Breast epithelium (tissue), 4 donors: Measurements from ENCODE around the gene DPEP1. TPM values are rescaled to one million over a fixed set of nuclear protein-coding genes. Genes with fewer than 3 reads are reported as not detected.

Experiments
- DNase-seq, 2 donors: peaks; one replicate each; pipeline ENCODE4 v3.0.0-alpha.2; 2019; ENCODE audit warnings: low spot score in 2 of 2
- H3K27ac ChIP-seq, 2 donors: fragments of 200-600 bp; sonication (generic) in 1 of 2; one replicate each; pipeline ENCODE4 v1.5.1; 2016 to 2019; ENCODE audit warnings: mild to moderate bottlenecking in 1 of 2
- H3K27me3 ChIP-seq, 2 donors: fragments of 200-600 bp; sonication (generic) in 1 of 2; one replicate each; pipeline versions ENCODE4 v1.5.1 to v1.6.0; 2017 to 2019; ENCODE audit warnings: control low read depth in 1 of 2, mild to moderate bottlenecking in 1 of 2
- H3K36me3 ChIP-seq: fragments of 200-600 bp; one replicate; pipeline ENCODE4 v1.5.1; 2019
- H3K4me1 ChIP-seq, 2 donors: fragments of 200-600 bp; sonication (generic); one replicate each; pipeline ENCODE4 v1.5.1; 2016 to 2019; ENCODE audit warnings: control low read depth in 1 of 2
- H3K4me3 ChIP-seq, 3 donors: fragments of 200-600 bp; sonication (generic); 1 replicate in 2 of 3; 2 replicates in 1 of 3; pipeline ENCODE4 v1.5.1; 2016 to 2019; ENCODE audit warnings: mild to moderate bottlenecking in 3 of 3, moderate library complexity in 2 of 3
- H3K9me3 ChIP-seq, 2 donors: fragments of 200-600 bp; sonication (generic) in 1 of 2; one replicate each; pipeline ENCODE4 v1.5.1; 2016 to 2019; ENCODE audit warnings: control low read depth in 1 of 2
- CTCF ChIP-seq, 3 donors: fragments of 450-650 bp; IDR thresholded peaks; one replicate each; pipeline ENCODE4 v1.5.1; 2016 to 2017; ENCODE audit warnings: antibody characterized with exemption in 3 of 3, mild to moderate bottlenecking in 3 of 3, moderate library complexity in 3 of 3
- POLR2A ChIP-seq: fragments of 450-650 bp; IDR thresholded peaks from one replicate; pipeline ENCODE4 v1.6.1; 2016; ENCODE audit warnings: antibody characterized with exemption, mild to moderate bottlenecking, moderate library complexity
- POLR2AphosphoS5 ChIP-seq, 3 donors: sonication (generic); formaldehyde crosslinking; IDR thresholded peaks; one replicate each; pipeline ENCODE4 v1.6.1; 2017; ENCODE audit warnings: antibody characterized with exemption in 3 of 3
- intact Hi-C: fragments of 100-400 bp; cut with DNase I; formaldehyde crosslinking; loops from one replicate; pipeline ENCODE4 v1.15.1; 2023; ENCODE audit warnings: low total_unique reads
- total RNA-seq, 3 donors: library from RNA; depleted of rRNA; stranded (reverse); fragments of >200 nt; gene quantifications; one replicate each; pipeline ENCODE4 v1.1.0, GENCODE V29; 2016

The DPEP1 gene
- total RNA-seq, 3 donors from 2014 or later, result 0.59 to 0.98 (median 0.80) TPM

- Histone ChIP-seq H3K4me3 (no peak overlapping the region), H3K9me3 (no peaks in the 10 kb centered on the region), H3K36me3 (no peaks in the 10 kb centered on the region), H3K4me1 (peaks cover 2 to 10% of the 10 kb centered on the region in 2 donors), H3K27ac (no peak overlapping the region), H3K27me3 (no peaks in the 10 kb centered on the region)
- TF ChIP-seq CTCF (IDR thresholded peaks at IDR 0.05) (no peak), POLR2AphosphoS5 (IDR thresholded peaks at IDR 0.05) (no peak), POLR2A (no peak)
- intact Hi-C loops, result no loop called here
- DNase-seq, result no peak
Observed at GRCh38 chr16:89655062-89655643, 41.7 kb downstream of the DPEP1 start.

- Histone ChIP-seq H3K27ac (peak overlapping the region; percentile 83), H3K27me3 (no peaks in the 10 kb centered on the region), H3K36me3 (no peaks in the 10 kb centered on the region), H3K4me1 (peaks cover 2 to 10% of the 10 kb centered on the region in 2 donors), H3K9me3 (no peaks in the 10 kb centered on the region), H3K4me3 (peak overlapping the region; percentile 95 to 100 (median 97))
- TF ChIP-seq POLR2AphosphoS5 (IDR thresholded peaks at IDR 0.05) (no peak), CTCF (IDR thresholded peaks at IDR 0.05) (no peak), POLR2A (no peak)
- DNase-seq, result no peak
- intact Hi-C loops, result no loop called here
Observed at GRCh38 chr16:89656435-89657121, 43.1 kb downstream of the DPEP1 start.

- Histone ChIP-seq H3K27ac (peak within 1 kb of the TSS; percentile 83), H3K9me3 (no peaks in the 10 kb centered on the region), H3K4me3 (peak within 1 kb of the TSS; percentile 95 to 100 (median 97)), H3K27me3 (no peaks in the 10 kb centered on the region), H3K36me3 (no peaks in the 10 kb centered on the region), H3K4me1 (peaks cover 2 to 10% of the 10 kb centered on the region in 2 donors)
- intact Hi-C loops, result no loop called here
- TF ChIP-seq POLR2A (peak; percentile 40), CTCF (IDR thresholded peaks at IDR 0.05) (no peak), POLR2AphosphoS5 (IDR thresholded peaks at IDR 0.05) (peak; percentile 88 to 90 (median 89))
- peak; percentile 84 to 90 for DNase-seq
Observed at GRCh38 chr16:89657442-89658220, 44.2 kb downstream of the DPEP1 start, which contains the start of the genes CHMP1A and SPATA33. CHMP1A (minus strand) TSS chr16:89657708; CDS start chr16:89657588, 120 bp downstream. SPATA33 (plus strand) TSS chr16:89657836; CDS start chr16:89657912, 76 bp downstream.

- no peak for DNase-seq
- H3K27me3 ChIP-seq, result no peaks in the 10 kb centered on the region
- intact Hi-C loops, result no loop called here
- no peaks in the 10 kb centered on the region for H3K36me3 ChIP-seq
- peak overlapping the region; percentile 95 to 100 (median 97) for H3K4me3 ChIP-seq
- H3K27ac ChIP-seq, result peak overlapping the region; percentile 83
- no peaks in the 10 kb centered on the region for H3K9me3 ChIP-seq
- TF ChIP-seq CTCF (IDR thresholded peaks at IDR 0.05), result no peak
- peaks cover 2 to 10% of the 10 kb centered on the region in 2 donors for H3K4me1 ChIP-seq
Observed at GRCh38 chr16:89658221-89658879, 44.9 kb downstream of the DPEP1 start.
